GM19324 (cell line): ENCODE measurements around the gene MECR.

ENCODE experiments used
- ATAC-seq: cut with Tn5 transposase; IDR thresholded peaks from one replicate; pipeline ENCODE4 v1.9.1; 2021; ENCODE audit warnings: mild to moderate bottlenecking, moderate library complexity; ENCODE audit not compliant: unreplicated experiment, low FRiP score

MECR gene

DNA sequence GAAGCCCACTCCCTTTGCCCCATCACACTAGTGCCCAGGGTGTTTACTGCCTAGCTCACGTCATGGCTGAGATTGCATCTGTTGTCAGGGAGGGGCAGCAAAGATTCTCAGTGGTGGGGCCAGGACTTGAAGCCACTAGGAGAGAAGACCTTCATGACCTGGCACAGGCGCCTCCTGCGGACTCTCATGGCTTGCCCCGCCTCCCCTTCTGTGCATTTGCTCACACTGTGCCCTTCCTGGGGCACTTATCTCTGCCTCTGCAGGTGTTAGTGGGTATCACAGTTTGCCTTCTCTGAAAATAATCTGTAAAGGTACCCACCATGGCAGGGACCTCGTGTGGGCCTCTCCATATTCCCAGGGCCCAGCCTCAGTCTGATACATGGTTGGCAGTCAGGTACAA is 25.7 kb upstream of the MECR start:
- ATAC-seq: no peak

DNA sequence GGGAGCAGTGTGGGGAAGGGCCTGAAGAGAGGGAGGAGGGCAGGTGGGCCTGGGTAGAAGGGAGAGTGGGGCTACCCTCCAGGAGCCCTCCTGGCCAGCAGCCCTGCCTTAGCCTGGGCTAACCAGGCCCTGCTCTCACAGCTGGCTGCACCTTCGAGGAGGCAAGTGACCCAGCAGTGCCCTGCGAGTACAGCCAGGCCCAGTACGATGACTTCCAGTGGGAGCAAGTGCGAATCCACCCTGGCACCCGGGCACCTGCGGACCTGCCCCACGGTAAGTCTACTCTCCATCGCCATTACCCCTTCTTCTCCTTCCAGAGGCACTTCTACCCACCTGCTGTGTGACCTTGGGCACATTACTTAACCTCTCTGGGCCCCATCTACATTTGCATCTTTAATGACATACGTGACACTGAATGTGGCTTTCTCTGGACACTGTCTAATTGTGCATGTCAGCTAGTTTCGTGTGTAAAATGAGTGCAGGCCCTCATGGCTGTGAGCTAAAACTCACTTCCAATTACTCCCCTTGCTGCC is 24.5 kb upstream of the MECR start:
- ATAC-seq: no peak

DNA sequence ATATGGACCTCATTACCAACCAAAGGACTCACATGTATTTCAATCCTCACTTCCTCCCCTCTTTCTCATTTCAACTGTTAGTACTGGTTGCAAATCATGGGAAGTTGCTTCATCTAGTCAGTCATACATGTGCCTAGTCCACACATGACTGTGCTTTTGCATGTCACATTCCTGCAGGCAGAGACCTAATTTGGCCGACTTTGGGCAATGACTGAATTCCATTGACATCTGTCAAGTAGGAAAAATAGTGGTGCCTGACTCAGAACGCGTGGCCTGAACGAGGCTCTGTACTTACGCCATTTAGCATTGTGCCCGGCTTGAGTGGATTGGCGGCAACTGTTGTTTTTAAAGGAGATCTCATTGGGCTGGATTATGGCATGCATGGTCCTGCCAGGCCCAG is 23.6 kb upstream of the MECR start:
- ATAC-seq: no peak

DNA sequence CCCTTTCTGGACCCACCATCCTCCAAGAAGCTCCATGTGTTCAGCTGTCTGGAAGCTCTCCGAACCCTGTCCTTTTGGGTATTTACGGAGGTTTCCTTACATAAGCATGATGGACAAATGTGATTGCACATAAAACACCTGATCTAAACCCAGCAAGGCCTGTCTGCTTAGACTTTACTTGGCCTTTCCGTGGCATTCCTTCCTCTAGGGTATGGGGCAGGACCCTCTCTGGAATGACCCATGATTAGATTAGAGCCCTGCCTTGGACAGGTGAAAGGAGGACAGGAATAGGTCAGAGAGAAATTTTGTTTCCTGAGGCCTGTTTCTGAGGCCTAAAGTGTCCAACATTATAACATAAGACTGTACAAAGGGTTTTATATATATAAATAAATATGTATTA is 22.4 kb upstream of the MECR start:
- no peak for ATAC-seq

DNA sequence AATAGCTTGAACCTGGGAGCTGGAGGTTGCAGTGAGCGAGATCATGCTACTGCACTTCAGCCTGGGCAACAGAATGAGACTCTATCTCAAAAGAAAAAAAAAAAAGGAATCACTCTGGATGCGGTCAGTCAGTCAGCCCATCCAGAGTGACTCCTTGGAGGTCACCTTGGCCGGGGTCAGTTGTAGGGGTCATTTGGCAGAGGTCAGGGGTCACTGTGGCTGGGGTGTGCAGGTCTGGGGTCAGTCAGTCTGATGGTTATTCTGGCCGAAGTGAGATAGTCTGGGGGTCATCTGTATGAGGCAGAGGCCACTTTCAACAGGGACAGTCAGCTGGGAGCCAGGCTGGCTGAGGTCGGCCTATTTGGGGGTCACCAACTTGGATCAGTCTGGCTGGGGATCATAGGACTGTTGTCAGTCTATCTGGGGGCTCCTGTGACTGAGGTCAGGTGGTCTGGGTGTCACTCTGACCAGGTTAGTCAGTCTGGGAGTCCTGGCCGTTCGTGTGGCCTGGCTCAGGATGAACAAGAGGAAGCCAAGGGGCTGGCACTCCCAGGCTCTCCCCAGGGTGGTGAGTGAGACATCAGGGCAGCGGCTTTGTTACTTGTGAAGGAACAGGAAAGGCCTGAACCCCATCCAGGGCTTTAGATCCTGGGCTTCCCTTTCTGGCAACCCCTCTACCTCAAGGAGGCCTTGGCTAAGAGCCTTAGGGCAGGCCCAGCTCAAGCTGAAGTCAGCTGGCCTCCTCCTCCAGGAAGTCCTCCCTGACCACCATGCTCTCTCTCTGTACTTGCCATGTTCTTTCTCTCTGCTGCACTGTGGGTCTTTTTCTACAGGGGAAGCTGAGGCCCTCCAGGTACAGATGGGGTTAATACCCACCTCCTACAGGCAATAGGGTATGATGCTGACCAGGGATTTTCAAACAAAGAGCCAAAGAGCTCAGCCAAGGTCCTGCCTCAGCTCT is 20.7 kb upstream of the MECR start:
- no peak for ATAC-seq

DNA sequence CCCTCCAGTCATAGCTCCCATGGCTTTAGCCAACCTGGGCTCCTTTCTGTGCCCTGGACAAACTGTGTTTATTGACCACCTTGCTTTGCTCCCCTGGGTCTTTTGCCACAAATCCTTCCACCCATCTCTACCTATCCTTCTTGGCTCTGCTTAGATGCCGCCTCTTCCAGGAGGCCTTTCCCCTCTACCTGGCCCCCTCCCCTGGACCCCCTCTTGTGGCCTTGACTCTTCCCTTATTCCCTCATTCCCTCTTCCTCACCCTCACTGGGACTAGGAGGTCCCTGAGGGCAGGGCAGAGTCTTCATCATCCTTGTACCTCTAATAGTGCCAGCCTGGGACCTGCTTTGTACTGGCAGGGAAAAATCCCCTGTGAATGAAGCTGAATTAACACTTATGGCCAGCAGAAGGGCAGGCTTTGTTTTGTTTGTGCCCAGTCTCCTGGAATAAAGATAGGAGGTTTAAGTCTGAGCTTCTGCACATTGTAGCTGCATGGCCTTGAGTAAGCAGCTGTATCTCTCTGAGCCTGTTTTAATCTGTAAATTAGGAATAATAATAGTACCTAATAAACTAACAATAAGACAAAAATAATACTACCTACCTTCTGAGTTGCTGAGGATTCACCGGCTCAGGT is 19.3 kb upstream of the MECR start:
- no peak for ATAC-seq

DNA sequence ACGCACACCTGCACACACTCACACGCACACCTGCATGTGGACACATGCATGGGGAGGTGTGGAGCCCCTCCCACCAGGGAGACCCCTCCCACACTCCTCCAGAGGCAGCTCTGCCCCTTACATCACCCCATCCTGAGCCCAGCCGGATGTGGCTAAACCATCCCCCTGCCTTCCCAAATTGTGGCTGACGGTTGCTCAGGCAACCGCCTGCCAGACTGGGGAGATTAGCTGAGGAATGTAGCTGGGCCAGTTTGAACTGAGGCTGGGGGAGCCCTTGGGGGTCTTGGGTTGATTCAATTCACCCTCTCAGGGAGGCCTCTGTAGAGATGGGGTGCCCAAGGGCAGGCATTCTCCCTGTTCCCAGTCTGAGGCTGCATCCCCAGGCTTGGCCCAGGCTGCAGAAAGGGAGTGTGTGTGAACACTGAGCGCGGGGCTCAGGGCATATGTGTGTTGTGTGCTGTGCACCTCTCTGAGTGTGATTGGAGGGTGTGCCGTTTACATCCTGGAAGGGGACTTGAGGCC is 18.5 kb upstream of the MECR start:
- no peak for ATAC-seq

DNA sequence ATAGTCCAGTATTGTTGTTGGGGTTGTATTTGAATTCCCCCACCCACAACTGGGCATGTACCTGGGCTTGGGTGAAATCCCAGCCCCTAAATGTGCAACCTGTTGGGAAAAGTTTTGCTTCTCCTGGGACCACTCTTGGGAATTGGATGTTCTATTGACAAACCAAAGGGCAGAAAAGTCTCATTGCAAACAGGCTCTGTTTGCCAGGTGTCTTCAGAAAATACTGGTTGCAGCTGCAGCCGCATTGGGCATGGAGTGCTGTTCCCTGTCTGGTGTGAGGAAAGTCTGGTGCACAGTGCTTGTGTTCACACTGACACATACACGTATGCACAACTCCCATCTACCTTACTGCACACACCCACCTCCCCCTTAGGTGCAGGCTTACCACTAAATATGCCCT is 17.7 kb upstream of the MECR start:
- ATAC-seq: no peak

DNA sequence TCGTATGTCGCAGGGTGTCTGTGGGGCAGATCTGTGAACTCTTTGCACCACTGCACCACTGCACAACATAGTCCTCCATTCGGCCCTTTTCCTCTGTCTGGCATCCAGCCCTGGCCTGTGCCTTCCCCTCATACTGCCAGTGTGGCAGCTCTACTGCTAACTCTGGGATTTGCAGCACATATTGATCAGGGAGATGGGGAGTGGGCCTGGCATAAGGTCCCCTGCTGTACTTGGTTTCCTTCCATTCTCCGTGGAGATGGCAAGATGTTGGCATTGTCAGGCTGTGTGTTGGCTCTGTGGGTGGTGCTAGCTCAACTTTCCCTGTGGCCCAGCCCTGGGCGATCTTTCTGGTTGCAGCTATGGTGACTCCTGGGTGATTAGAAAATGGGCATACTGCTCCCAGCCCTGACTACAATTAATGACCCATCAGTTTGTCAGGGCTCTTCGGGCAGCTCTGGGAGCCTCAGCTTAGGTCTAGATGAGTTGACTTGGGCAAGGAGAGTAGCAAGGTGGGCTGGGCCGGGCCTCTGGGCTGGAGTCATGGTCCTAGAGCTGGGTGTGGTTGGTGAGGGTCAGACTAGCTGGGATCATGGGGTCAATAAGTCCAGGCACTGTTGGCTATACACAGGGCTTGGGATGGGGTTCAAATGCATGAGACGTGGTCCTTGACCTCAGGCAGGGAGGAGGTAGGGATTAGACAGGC is 17.0 kb upstream of the MECR start:
- no peak for ATAC-seq

DNA sequence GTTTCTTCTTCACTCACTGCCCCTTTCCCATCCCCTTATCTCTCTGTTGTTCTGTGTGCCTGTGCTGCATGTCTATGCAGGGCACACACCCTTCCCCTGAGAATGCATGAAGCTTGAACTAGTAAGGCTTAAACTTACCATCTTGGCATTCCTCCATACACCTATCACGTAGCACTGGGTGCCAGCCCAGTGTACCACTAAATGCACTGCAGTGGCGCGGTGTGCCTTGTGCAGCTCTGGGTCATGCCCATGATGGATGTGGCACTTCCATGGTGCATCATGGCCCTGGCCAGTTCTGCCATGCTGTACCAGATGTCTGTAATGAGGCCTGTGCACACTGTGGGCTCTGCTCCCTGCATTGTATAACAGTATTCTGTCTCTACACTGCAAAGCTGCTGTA is 16.3 kb upstream of the MECR start:
- ATAC-seq: no peak

DNA sequence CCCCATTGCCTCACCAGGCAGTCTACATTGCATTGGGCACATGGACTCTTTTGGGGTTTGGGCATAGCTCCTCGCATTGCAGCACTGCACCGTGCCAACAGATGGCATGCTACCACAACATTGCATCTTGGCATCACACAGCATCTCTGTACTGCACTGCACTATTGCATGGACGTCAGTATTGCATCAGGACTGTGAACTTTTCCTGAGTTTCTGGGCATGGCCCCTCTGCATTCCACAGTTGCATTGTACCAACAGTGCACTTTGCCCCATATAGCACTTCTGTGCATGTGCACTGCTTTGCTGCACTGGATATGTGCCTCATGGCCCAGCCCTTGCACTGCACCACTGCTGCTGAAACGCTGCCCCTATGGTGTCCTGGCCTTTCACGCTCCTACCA is 15.1 kb upstream of the MECR start:
- no peak for ATAC-seq

DNA sequence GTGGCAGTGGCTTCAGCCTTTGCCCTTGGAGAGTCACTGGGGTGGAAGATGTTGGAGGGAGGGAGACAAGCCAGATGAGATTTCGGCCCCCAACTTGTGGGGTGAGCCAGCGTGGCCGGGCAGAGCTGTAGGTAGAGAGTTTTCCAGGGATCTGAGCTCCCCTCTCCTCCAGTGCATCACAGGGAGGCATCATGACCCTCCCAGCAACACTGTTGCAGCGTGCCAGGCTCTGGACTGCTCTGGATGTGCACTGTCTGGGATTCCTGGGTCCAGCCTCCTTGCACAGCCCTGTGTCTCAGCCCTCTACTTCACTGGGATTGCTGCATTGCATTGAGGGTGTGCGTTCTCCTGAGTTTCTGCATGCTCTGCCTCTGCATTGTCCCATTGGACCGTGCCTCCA is 14.5 kb upstream of the MECR start:
- ATAC-seq: no peak

DNA sequence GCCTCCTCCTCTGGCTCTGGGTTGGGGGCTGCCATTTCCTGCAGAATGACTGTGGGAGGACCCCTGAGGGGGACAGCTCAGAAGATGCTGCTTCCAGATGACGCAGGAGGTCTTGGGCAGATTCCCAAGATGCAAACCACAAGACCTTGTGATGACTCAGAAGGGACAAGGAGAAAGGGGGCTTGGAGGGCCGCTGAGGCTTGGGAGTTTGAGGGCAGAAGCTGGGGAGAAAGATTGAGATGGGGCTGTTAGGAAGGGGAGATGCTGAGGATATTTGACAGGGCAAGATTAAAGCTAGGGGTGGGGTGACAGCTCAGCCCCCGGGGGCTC is 13.1 kb upstream of the MECR start:
- ATAC-seq: no peak

DNA sequence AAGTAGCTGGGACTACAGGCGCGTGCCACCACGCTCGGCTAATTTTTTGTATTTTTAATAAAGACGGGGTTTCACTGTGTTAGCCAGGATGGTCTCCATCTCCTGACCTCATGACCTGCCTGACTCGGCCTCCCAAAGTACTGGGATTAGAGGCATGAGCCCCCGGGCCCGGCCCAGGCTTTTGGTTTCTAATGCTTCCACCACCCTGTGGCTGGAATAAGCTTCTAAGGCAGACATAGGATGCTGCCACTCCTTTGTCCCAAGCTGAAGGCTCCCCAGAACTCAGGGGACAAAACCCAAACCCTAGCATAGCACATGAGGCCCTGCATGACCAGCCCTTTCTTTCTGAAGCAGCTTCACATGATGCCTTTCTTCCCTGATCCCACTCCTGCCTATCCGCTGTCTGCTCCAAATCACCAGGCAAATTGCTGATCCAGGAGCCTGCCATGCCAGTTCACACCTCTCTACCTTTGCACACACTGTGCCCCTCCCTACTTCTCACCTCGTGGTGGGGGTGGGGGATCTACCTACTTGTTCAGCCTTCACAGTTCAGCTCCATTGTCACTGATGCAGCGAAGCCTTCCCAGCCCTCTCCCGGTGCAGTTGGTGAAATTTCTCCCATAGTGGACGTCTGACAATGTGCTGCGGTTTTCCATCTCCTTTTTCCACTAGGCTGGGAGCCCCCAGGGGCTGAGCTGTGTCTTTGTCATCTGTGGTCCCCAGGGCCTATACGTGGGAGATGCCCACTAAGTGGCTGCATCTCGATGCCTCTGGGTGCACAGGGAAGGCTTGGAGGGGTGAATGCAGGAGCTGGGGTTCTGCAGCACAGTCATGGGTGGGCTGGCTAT is 12.5 kb upstream of the MECR start:
- ATAC-seq: no peak

DNA sequence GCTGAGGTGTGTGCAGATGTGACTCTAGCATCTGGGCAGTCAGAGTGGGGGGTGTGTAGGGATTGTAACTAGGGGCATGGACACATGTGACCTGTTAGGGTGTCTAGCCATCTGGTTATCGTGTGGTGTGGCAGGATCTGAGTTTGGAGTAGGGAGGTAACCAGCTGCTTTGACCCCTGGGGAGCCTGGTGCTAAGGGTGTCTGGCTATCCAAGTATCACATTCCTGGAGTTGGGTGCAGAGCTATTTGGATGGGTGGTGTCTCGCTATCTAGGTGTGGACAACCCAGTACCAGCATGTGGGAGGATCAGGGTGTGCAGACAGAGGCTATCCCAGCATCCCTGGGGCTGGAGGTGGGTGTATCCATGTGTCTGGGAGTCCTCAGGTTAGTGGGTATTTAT is 10.3 kb upstream of the MECR start:
- ATAC-seq: no peak

DNA sequence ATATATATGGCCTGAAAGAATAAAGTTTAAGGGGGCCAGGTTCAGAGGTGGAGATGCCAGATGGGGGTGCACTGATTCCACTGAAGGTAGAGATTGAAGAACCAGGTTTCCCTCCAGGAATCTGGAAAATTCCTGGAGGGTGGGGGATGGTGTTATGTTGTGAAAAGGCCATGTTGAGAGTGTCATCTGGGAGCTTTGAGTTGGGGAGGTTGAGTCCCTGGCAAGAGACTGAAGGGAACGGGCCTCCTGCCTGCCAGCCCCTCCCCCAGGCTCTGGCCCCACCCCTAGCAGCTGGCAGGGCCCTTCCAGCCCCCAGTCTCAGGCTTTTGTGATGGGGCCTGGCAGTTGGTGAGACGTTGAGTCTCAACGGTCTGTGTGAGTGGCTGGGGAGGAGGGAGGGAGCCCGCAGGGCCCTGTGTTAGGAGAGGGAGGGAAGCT is 9.7 kb upstream of the MECR start:
- ATAC-seq: no peak

DNA sequence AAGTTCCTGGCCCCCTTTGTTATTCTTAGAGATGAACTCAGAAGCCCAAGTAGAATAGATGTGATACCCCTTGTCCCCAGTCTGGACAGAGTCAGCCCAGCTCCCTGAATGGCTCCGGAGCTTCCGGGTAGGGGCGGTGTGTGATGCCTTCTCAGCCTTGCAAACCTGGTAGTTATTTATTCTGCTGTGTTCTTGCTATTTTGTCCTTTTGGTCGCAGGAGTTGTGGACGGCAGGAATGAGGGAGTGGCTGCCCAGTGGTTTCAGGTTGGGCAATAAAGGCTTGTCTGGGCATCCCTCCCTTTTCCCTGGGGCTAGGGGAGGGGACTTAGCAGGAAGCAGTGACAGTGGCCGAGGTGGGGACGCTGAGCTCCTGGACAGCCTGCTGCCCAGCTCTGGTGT is 8.4 kb upstream of the MECR start:
- no peak for ATAC-seq

DNA sequence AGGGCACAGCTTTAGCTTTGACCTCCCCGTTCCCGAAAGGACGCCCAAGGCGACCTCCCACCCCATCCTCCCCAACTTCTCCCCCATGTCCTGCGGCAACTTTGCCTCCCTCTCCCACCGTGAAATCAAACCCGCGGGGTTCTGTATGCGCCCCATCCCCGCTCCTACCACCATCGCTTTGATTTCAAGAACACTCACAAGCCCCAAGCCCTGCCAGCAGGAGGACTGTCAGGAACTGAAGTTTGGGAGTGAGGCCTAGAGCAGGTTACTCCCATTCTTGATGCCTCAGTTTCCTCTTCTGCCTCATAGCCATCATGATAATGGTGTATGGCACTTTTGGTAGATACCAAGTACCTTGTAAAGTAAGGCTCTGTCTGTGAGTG is 7.9 kb upstream of the MECR start:
- no peak for ATAC-seq

DNA sequence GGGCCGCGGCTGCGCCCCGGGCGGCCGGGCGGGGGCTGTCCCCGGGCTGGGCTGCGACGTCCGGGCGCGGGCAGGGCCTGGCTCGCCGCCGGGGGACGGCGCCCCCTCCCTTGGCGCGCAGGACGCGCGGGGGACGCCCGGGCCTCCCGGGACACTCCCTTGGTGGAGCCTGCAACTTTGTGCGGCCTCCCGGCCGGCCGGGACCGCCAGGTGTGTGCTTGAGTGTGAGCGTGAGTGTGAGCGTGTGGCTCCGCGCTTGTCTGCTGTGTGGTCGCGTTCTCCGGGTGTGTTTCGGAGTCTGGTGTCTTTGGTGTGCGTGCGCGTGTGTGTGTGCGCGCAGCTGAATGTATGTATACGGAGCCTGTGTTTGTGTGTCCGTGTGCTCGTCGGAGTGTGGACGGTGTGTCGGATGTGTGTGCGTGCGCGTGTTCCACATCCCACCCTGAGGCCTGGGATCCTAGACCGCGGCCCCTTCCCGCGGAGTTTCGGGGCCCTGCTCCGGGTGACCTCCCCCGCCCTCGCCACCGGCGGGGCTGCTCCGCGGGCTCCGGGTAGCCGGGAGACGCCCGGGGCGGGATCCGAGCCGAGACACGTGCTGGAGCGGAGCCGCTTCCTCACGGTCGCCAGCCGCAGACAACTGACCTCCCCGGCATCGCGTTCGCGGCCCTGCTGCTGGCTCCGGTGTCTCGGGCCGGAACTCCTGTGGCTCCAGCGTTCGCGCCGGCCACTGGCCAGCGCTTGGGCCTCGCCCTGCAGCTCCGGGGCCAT is 7.3 kb upstream of the MECR start:
- ATAC-seq: no peak
